Body of pancreas (tissue), 4 donors: Measurements from ENCODE around the gene PPDPF.

Experiments
- CTCF ChIP-seq, 7 experiments: fragments of 450-650 bp in 4 of 7; fragments of 200-600 bp in 3 of 7; sonication (generic) in 3 of 7; IDR thresholded peaks; one replicate each; pipeline ENCODE4 v1.5.1; 2016 to 2019; ENCODE audit warnings: antibody characterized with exemption in 7 of 7
- POLR2A ChIP-seq, 3 donors: fragments of 450-650 bp; IDR thresholded peaks; one replicate each; pipeline ENCODE4 v1.6.1; 2016; ENCODE audit warnings: antibody characterized with exemption in 3 of 3, mild to moderate bottlenecking in 2 of 3

GRCh38 chr20:63549019-63549418, 28.5 kb downstream of the PPDPF start:
- TF ChIP-seq CTCF (IDR thresholded peaks at IDR 0.05) (no peak), POLR2A (IDR thresholded peaks at IDR 0.05) (no peak)
